ENCODE results near the gene PDF.

Gene PDF

DNA sequence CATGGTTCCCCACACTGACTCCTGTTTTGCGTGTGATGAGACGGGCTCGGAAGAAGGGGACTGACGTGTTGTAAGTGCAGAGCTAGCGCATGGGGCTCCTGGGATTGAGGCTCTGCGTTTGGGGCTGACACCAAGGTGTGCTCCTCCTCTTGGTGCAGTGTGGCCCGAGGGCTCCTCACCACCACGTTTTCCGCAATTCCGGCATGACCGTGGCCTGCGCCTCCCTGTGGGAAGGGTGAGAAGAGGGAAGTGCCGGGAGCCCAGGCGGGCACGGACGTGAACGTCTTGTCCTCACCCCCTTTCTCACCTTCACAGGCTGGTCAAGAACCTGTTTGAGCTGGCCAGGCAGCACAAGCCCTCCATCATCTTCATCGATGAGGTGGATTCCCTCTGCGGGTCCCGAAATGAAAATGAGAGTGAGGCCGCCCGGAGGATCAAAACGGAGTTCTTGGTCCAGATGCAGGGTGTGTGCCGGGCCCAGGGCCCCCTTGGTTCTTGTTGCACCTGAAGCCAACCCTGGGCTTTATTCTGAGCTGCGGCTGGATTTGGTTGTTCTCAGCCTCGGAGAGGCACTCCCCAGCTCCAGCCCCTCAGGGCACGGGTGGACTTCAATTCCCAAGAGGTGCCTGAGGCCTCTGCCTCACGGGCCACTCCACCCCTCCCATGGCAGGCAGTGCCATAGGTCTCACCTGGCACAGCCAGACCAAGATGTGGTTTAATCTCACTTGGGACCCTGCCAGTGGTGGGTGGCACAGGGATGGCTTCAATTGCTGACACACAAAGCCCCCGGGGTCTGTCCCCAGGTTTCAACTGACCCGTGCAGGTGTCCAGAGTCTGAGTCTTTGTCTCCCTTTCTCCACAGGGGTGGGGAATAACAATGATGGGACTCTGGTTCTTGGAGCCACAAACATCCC is 10.3 kb downstream of the PDF start:
- POLR2A ChIA-PET, result no interaction called here
- TF ChIP-seq, protein P1, sequence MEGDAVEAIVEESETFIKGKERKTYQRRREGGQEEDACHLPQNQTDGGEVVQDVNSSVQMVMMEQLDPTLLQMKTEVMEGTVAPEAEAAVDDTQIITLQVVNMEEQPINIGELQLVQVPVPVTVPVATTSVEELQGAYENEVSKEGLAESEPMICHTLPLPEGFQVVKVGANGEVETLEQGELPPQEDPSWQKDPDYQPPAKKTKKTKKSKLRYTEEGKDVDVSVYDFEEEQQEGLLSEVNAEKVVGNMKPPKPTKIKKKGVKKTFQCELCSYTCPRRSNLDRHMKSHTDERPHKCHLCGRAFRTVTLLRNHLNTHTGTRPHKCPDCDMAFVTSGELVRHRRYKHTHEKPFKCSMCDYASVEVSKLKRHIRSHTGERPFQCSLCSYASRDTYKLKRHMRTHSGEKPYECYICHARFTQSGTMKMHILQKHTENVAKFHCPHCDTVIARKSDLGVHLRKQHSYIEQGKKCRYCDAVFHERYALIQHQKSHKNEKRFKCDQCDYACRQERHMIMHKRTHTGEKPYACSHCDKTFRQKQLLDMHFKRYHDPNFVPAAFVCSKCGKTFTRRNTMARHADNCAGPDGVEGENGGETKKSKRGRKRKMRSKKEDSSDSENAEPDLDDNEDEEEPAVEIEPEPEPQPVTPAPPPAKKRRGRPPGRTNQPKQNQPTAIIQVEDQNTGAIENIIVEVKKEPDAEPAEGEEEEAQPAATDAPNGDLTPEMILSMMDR (IDR thresholded peaks at IDR 0.05; ENCODE audit: control extremely low read depth, extremely low read depth, low read depth, missing control alignments), result no peak
- CTCF ChIA-PET, result interaction anchor here (2.1 kb wide), 1 partner anchor 9 kb away, joined by 7 read pairs; no protein-coding TSS in a partner anchor
- no peak for DNase-seq (ENCODE audit: extremely low spot score)

DNA sequence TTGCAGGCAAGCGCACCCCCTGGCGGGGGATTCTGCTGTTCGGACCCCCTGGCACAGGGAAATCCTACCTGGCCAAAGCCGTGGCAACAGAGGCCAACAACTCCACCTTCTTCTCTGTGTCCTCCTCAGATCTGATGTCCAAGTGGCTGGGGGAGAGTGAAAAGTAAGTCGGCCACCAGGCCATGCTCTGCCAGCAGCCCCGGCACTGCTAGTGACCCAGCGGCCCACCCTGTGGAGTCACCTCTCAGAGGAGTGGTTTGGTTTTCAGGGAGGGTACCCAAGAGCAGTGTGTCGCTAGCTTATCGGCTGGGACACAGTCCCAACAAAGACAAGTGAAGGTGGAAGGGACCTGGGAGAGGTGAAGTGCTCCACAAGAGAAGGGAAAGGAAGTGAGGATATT is 11.0 kb downstream of the PDF start:
- CTCF ChIA-PET, result interaction anchor here (2.1 kb wide), 1 partner anchor 9 kb away, joined by 7 read pairs; no protein-coding TSS in a partner anchor
- TF ChIP-seq, protein P1 (IDR thresholded peaks at IDR 0.05; ENCODE audit: control extremely low read depth, extremely low read depth, low read depth, missing control alignments), result no peak
- POLR2A ChIA-PET, result no interaction called here
- DNase-seq (ENCODE audit: extremely low spot score), result no peak

DNA sequence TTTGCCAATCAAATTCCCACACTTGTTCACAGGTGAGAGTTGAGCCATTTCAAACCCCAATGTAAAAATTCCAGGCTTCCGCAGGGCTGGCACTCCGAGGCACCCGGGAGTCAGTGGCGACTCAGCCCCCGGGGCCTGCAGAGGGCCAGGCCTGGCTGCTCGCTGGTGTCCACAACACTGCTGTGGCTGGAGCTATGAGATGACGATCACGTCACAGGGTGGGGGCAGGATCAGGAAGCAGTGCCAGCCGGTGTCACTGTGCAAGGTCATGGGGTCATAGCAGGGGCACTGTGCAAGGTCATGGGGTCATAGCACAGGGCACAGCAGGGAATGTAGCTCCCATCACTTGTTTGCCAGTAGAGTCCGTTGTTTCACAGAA is 11.5 kb downstream of the PDF start:
- POLR2A ChIA-PET, result no interaction called here
- CTCF ChIA-PET, result interaction anchor here (2.1 kb wide), 1 partner anchor 10 kb away, joined by 7 read pairs; no protein-coding TSS in a partner anchor
- DNase-seq (ENCODE audit: extremely low spot score), result no peak
- TF ChIP-seq, protein P1 (IDR thresholded peaks at IDR 0.05; ENCODE audit: control extremely low read depth, extremely low read depth, low read depth, missing control alignments), result no peak

DNA sequence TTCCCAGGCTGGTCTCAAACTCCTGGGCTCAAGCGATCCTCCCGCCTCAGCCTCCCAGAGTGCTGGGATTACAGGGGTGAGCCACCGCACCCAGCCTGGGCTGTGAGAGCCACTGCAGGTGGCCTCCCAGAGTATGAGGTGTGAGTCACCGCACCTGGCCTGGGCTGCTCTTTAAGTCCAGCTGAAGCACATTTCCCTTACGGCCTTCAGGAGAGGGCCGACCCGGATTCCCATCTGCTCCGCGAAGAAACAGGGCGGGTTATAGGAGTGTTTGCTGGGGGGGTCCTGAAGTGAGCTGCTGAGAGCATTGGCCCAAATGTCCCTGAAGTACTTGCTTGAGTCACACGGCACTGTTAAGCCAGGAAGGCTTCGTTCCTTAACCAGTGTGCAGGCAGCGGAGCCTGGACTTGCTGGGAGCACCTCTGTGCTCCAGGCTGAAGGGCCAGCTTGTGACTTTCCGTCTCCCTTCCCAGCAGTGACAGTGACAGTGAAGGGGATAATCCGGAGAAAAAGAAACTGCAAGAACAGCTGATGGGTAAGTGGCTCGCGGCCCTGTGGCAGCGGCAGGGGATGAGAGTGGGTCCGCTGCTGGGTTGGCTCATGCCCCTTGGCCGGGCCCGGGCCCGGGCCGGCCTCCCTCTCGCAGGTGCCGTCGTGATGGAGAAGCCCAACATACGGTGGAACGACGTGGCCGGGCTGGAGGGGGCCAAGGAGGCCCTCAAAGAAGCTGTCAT is 12.0 kb downstream of the PDF start:
- ChIA-PET CTCF (interaction anchor here (2.1 kb wide), 1 partner anchor 10 kb away, joined by 7 read pairs; no protein-coding TSS in a partner anchor), POLR2A (no interaction called here)
- no peak for DNase-seq (ENCODE audit: extremely low spot score)
- TF ChIP-seq, protein P1 (IDR thresholded peaks at IDR 0.05; ENCODE audit: control extremely low read depth, extremely low read depth, low read depth, missing control alignments), result no peak

DNA sequence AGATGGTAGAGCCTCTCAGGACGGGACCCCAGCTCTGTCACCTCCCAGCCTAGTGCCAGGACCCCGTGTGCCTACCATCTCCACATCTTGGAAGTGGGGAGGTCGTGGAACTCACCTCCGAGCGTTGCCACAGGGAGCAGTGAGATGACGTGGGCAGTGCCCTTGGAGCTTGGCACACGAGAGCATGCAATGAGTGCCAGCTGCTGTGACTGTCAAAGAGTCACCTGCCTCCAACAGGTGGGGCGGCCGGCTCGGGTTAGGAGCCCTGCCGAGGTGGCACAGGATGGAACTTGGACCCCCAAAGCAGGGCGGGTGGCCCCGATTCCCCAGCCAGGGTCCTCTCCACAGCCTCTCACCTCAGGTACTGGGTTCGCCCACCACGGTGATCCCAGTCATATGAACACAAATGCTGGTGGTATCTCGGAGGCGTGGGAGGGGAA is 13.8 kb downstream of the PDF start:
- POLR2A ChIA-PET, result no interaction called here
- CTCF ChIA-PET, result interaction anchor here (1.2 kb wide), 1 partner anchor 10 kb away, joined by 4 read pairs; no protein-coding TSS in a partner anchor
- TF ChIP-seq, protein P1 (IDR thresholded peaks at IDR 0.05; ENCODE audit: control extremely low read depth, extremely low read depth, low read depth, missing control alignments), result no peak
- DNase-seq (ENCODE audit: extremely low spot score), result no peak
